ENCODE results near the gene CD99.
"Not testable (repeated sequence)": the region's sequence is repeated elsewhere in the genome, so short reads cannot be mapped to it uniquely, and the experiment has no call there.

CD99 gene

GRCh38 chrX:2732076-2732475, 41.0 kb downstream of the CD99 start:
- DNase-seq (ENCODE audit: low spot score), result no peak

- no peak for DNase-seq (ENCODE audit: low spot score)
These were observed 41.6 kb downstream of the CD99 start for GRCh38 chrX:2732649-2733048.

- DNase-seq (ENCODE audit: low spot score), result no peak
These were observed 42.2 kb downstream of the CD99 start for GRCh38 chrX:2733286-2733685.

- no peak for DNase-seq (ENCODE audit: low spot score)
These were observed 44.2 kb downstream of the CD99 start for GRCh38 chrX:2735270-2735669.

GRCh38 chrX:2740672-2741071, 49.6 kb downstream of the CD99 start:
- no peak for DNase-seq (ENCODE audit: low spot score)

GRCh38 chrX:2741386-2741785, 50.3 kb downstream of the CD99 start:
- no peak for DNase-seq (ENCODE audit: low spot score)

- not testable (repeated sequence) for DNase-seq (ENCODE audit: low spot score)
These were observed 55.2 kb downstream of the CD99 start for GRCh38 chrX:2746250-2746649.

- no peak for DNase-seq (ENCODE audit: low spot score)
These were observed 57.2 kb downstream of the CD99 start for GRCh38 chrX:2748171-2748814.

- no peak for DNase-seq (ENCODE audit: low spot score)
These were observed 57.7 kb downstream of the CD99 start for GRCh38 chrX:2748815-2749188.

- DNase-seq (ENCODE audit: low spot score), result no peak
These were observed 60.2 kb downstream of the CD99 start for GRCh38 chrX:2751291-2751690.

- not testable (repeated sequence) for DNase-seq (ENCODE audit: low spot score)
These were observed 60.8 kb downstream of the CD99 start, which contains the start of gene XG for GRCh38 chrX:2751874-2752300. XG (plus strand) TSS chrX:2752040; CDS start chrX:2752275, 235 bp downstream.

GRCh38 chrX:2752441-2752840, 61.3 kb downstream of the CD99 start:
- not testable (repeated sequence) for DNase-seq (ENCODE audit: low spot score)

GRCh38 chrX:2755163-2755715, 64.1 kb downstream of the CD99 start:
- DNase-seq (ENCODE audit: low spot score), result not testable (repeated sequence)

GRCh38 chrX:2756548-2756947, 65.5 kb downstream of the CD99 start:
- no peak for DNase-seq (ENCODE audit: low spot score)

- no peak for DNase-seq (ENCODE audit: low spot score)
These were observed 70.2 kb downstream of the CD99 start for GRCh38 chrX:2761246-2761645.

GRCh38 chrX:2762671-2763070, 71.6 kb downstream of the CD99 start:
- not testable (repeated sequence) for DNase-seq (ENCODE audit: low spot score)

- DNase-seq (ENCODE audit: low spot score), result not testable (repeated sequence)
These were observed 73.9 kb downstream of the CD99 start for GRCh38 chrX:2764766-2765548.

- DNase-seq (ENCODE audit: low spot score), result no peak
These were observed 74.4 kb downstream of the CD99 start for GRCh38 chrX:2765549-2765830.

- no peak for DNase-seq (ENCODE audit: low spot score)
These were observed 75.8 kb downstream of the CD99 start for GRCh38 chrX:2766906-2767305.

GRCh38 chrX:2767631-2768455, 76.7 kb downstream of the CD99 start:
- DNase-seq (ENCODE audit: low spot score), result peak; percentile 81

GRCh38 chrX:2769615-2770014, 78.5 kb downstream of the CD99 start:
- DNase-seq (ENCODE audit: low spot score), result no peak
